Prostate gland (tissue), 2 donors: Measurements from ENCODE around the gene HIBADH. TPM values are rescaled to one million over a fixed set of nuclear protein-coding genes. Genes with fewer than 3 reads are reported as not detected.

Experiments
- DNase-seq: peaks from one replicate; pipeline ENCODE4 v3.0.0-alpha.2; 2019; ENCODE audit warnings: low spot score
- H3K27ac ChIP-seq, 2 donors: fragments of 200-600 bp; sonication (generic); 2 replicates each; pipeline ENCODE4 v1.5.1; 2017 to 2019
- H3K27me3 ChIP-seq: fragments of 200-600 bp; sonication (generic); replicated peaks from 2 replicates; pipeline ENCODE4 v1.5.1; 2019; ENCODE audit not compliant: insufficient read depth
- H3K36me3 ChIP-seq, 2 donors: fragments of 200-600 bp; sonication (generic); 1 replicate in 1 of 2; 2 replicates in 1 of 2; pipeline versions ENCODE4 v1.5.1 to v1.8.1; 2017 to 2019
- H3K4me1 ChIP-seq: fragments of 200-600 bp; sonication (generic); replicated peaks from 2 replicates; pipeline ENCODE4 v1.5.1; 2019
- H3K4me3 ChIP-seq, 2 donors: fragments of 200-600 bp; sonication (generic); 2 replicates each; pipeline ENCODE4 v1.5.1; 2017 to 2019
- H3K9me3 ChIP-seq: fragments of 200-600 bp; sonication (generic); 2 replicates; pipeline ENCODE4 v1.5.1; 2017
- POLR2A ChIP-seq: fragments of 450-650 bp; IDR thresholded peaks from one replicate; pipeline ENCODE4 v1.6.1; 2016; ENCODE audit warnings: antibody characterized with exemption, mild to moderate bottlenecking
- POLR2AphosphoS5 ChIP-seq: sonication (generic); formaldehyde crosslinking; IDR thresholded peaks from one replicate; pipeline ENCODE4 v1.6.1; 2017; ENCODE audit warnings: antibody characterized with exemption
- WGBS: methylation state at CpG from one replicate; pipeline ENCODE4 v1.1.5; 2018; 5-methylcytosine and 5-hydroxymethylcytosine counted together
- intact Hi-C: fragments of 100-400 bp; cut with DNase I; formaldehyde crosslinking; loops from one replicate; pipeline ENCODE4 v1.14.2; 2022
- total RNA-seq, 2 donors: library from RNA; depleted of rRNA; stranded (reverse); fragments of >200 nt; gene quantifications; one replicate each; pipeline ENCODE4 v1.1.0, GENCODE V29; 2016
- TF ChIP-seq, protein P1 (sequence below), 4 experiments: fragments of 200-600 bp in 2 of 4; fragments of 450-650 bp in 2 of 4; sonication (generic) in 2 of 4; IDR thresholded peaks; 1 replicate in 3 of 4; 2 replicates in 1 of 4; pipeline ENCODE4 v1.5.1; 2016 to 2019; ENCODE audit warnings: antibody characterized with exemption in 4 of 4, mild to moderate bottlenecking in 2 of 4, moderate library complexity in 2 of 4

The HIBADH gene
- total RNA-seq, 2 donors from 2014 or later, result 78.2 to 80.5 TPM

DNA sequence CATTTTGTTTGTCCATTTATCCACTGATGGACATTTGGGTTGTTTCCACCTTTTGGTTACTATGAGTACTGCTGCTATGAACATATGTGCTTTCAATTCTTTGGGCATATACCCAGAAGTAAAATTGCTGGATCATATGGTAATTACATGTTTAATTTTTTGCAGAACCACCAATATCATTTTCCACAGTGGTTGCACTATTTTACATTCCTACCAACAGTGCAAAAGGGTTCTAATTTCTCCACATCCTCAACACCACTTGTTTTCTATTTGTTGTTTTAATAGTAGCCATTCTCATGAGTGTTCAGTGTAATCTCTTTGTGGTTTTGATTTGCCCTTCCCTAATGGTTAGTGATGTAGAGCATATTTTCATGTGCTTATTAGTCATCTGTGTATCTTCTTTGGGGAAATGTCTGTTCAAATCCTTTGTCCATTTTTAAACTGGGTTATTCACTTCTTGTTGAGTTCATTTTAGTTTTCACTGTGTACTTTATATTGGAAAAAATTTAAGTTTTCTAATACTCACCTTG lies 101.9 kb downstream of the HIBADH start:
- TF ChIP-seq POLR2A (no peak), POLR2AphosphoS5 (no peak)
- TF ChIP-seq, protein P1, sequence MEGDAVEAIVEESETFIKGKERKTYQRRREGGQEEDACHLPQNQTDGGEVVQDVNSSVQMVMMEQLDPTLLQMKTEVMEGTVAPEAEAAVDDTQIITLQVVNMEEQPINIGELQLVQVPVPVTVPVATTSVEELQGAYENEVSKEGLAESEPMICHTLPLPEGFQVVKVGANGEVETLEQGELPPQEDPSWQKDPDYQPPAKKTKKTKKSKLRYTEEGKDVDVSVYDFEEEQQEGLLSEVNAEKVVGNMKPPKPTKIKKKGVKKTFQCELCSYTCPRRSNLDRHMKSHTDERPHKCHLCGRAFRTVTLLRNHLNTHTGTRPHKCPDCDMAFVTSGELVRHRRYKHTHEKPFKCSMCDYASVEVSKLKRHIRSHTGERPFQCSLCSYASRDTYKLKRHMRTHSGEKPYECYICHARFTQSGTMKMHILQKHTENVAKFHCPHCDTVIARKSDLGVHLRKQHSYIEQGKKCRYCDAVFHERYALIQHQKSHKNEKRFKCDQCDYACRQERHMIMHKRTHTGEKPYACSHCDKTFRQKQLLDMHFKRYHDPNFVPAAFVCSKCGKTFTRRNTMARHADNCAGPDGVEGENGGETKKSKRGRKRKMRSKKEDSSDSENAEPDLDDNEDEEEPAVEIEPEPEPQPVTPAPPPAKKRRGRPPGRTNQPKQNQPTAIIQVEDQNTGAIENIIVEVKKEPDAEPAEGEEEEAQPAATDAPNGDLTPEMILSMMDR (IDR thresholded peaks at IDR 0.05), result no peak
- Histone ChIP-seq H3K4me3 (no peak overlapping the region), H3K36me3 (no peaks in the 10 kb centered on the region), H3K9me3 (no peaks in the 10 kb centered on the region), H3K27me3 (no peaks in the 10 kb centered on the region), H3K27ac (no peak overlapping the region), H3K4me1 (no peaks in the 10 kb centered on the region)
- DNase-seq, result no peak
- intact Hi-C loops, result no loop called here

DNA sequence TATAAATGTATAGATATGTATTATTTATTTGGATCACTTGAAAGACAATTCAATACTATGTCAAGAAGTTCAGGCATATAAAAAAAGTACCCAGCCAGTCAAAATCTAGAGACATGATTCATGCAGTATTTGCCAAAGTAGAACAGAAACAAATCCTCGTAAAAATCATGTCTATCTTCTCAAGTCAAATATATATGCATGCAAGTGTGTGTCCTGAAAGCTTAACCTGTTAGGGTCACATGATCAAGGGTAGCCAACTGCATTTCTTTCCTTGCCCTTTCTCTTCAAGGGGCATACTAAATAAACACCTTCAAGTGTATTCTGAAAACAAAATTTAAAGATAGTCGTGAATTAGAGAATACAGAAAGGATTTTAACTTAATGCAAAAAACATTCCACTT lies 107.0 kb downstream of the HIBADH start:
- intact Hi-C loops, result no loop called here
- Histone ChIP-seq H3K27ac (no peak overlapping the region), H3K36me3 (no peaks in the 10 kb centered on the region), H3K4me3 (no peak overlapping the region), H3K4me1 (no peaks in the 10 kb centered on the region), H3K9me3 (no peaks in the 10 kb centered on the region), H3K27me3 (no peaks in the 10 kb centered on the region)
- WGBS, result 55% methylated on average over 2 of the region's 2 CpGs
- no peak for DNase-seq
- no peak for TF ChIP-seq POLR2AphosphoS5
- TF ChIP-seq, protein P1 (IDR thresholded peaks at IDR 0.05), result no peak
- TF ChIP-seq POLR2A, result no peak

DNA sequence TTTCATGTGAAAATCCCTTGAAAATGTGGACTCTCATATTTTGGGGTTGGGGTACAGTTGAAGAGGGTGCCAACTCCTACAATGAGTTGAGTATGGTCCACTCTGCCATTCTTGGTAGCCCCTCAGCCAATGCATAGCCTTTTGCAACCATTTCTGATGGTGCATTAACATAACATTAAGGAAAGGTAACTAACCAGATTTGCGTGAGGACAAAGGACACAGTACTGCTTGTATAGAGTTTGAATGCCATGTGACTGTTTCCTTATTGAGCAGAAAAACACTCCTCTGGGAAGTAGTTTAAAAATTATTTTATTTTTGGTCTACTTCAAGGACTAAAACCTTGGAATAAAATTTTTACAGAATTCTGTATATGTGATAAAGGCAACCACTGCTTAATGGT lies 107.9 kb downstream of the HIBADH start:
- intact Hi-C loops, result no loop called here
- H3K27ac ChIP-seq, result no peak overlapping the region
- 100% methylated on average over 1 of the region's 1 CpG for WGBS
- H3K9me3 ChIP-seq, result no peaks in the 10 kb centered on the region
- DNase-seq, result no peak
- no peaks in the 10 kb centered on the region for H3K27me3 ChIP-seq
- no peak for TF ChIP-seq POLR2A
- TF ChIP-seq POLR2AphosphoS5, result no peak
- TF ChIP-seq, protein P1 (IDR thresholded peaks at IDR 0.05), result no peak
- no peaks in the 10 kb centered on the region for H3K36me3 ChIP-seq
- no peaks in the 10 kb centered on the region for H3K4me1 ChIP-seq
- H3K4me3 ChIP-seq, result no peak overlapping the region

DNA sequence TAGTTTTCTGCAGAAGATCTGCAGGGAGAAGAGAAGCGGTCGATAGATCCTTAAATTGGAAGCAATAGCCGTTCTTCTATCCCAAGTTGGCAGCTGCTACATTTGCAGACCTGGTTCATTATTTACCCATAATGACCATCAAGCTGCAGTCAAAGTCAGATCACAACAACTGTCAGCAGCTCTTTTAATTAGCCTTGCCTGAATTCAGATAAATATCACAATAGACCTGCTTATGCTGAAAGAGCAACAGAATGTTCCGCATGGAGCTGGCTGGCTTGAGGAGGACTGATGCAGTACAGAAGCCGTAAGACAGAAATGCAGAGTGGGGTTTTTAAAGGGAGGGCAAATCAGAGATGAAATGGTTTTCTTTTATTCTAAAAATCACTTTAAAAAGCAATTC lies 109.4 kb downstream of the HIBADH start:
- Histone ChIP-seq H3K9me3 (no peaks in the 10 kb centered on the region), H3K4me1 (no peaks in the 10 kb centered on the region), H3K36me3 (no peaks in the 10 kb centered on the region), H3K27me3 (no peaks in the 10 kb centered on the region), H3K27ac (no peak overlapping the region), H3K4me3 (no peak overlapping the region)
- TF ChIP-seq POLR2AphosphoS5 (no peak), POLR2A (no peak)
- TF ChIP-seq, protein P1 (IDR thresholded peaks at IDR 0.05), result no peak
- intact Hi-C loops, result no loop called here
- no peak for DNase-seq
- WGBS, result 83% methylated on average over 5 of the region's 5 CpGs

DNA sequence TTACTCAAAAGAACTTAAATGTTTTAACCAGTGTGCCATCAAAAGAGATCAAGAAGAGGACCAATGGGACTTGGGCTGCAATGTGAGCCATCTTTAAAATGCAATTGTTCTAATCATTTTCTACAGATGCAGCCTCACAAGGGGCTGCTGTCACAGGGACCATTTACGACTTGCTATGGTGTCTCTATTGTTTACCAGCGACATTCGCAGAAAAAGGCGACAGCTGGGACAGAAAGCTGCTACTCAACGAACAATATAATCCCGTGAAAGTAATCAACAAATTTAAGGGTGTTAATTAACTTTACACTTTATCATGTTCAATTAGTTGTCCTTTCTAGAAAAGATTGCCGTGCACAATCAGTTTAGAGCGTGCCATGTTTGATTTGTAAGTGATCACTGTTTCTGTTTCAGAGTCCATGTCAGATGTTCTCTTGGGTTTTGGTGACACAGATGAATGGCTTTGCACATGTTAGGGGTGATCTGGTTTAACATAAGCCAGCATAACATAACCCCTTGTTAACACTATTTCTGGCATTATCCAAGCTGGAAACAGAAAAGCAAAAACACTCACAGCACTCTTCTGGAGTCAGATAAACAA lies 110.8 kb downstream of the HIBADH start:
- Histone ChIP-seq H3K36me3 (no peaks in the 10 kb centered on the region), H3K4me3 (no peak overlapping the region), H3K4me1 (no peaks in the 10 kb centered on the region), H3K27ac (no peak overlapping the region), H3K27me3 (no peaks in the 10 kb centered on the region), H3K9me3 (no peaks in the 10 kb centered on the region)
- no peak for DNase-seq
- intact Hi-C loops, result no loop called here
- 90% methylated on average over 8 of the region's 8 CpGs for WGBS
- TF ChIP-seq POLR2A (no peak), POLR2AphosphoS5 (no peak)
- TF ChIP-seq, protein P1 (IDR thresholded peaks at IDR 0.05), result no peak
